Common myeloid progenitor, CD34-positive (primary cell): Measurements from ENCODE around the gene ANKIB1.

ENCODE experiments used
- CTCF ChIA-PET: fragments of 350-600 bp; sonication (Branson Sonifier 250); formaldehyde crosslinking; loops from one replicate; lab custom pipeline; 2021; ENCODE audit warnings: antibody characterized with exemption; lab: Charles Lee
- POLR2A ChIA-PET: fragments of 350-600 bp; sonication (Branson Sonifier 250); formaldehyde crosslinking; loops from one replicate; lab custom pipeline; 2021; ENCODE audit warnings: antibody characterized with exemption; lab: Charles Lee
- DNase-seq, 3 donors: peaks; one replicate each; pipeline versions ENCODE4 v3.0.0 to v3.0.0-alpha.2; 2013
- H3K27ac ChIP-seq, 2 experiments: 1 replicate in 1 of 2; 2 replicates in 1 of 2; pipeline ENCODE4 v1.7.0; 2013; ENCODE audit warnings: inconsistent platforms in 2 of 2, low read length in 2 of 2, mild to moderate bottlenecking in 2 of 2, low read depth in 1 of 2, moderate library complexity in 1 of 2; ENCODE audit not compliant: severe bottlenecking in 2 of 2, insufficient read depth in 1 of 2, poor library complexity in 1 of 2
- H3K27me3 ChIP-seq, 5 experiments: replicated peaks in 2 of 5; 1 replicate in 3 of 5; 2 replicates in 2 of 5; pipeline versions ENCODE4 v1.6.1 to v1.7.0; 2013; ENCODE audit warnings: low read length in 4 of 5, mild to moderate bottlenecking in 2 of 5, moderate library complexity in 2 of 5, inconsistent platforms in 1 of 5; ENCODE audit not compliant: insufficient read depth in 5 of 5, control insufficient read depth in 4 of 5
- H3K36me3 ChIP-seq, 4 experiments: 1 replicate in 2 of 4; 2 replicates in 2 of 4; pipeline versions ENCODE4 v1.6.1 to v1.7.0; 2013; ENCODE audit warnings: low read length in 3 of 4, control low read depth in 1 of 4, mild to moderate bottlenecking in 1 of 4; ENCODE audit not compliant: control insufficient read depth in 4 of 4, insufficient read depth in 4 of 4
- H3K4me1 ChIP-seq, 4 experiments: 1 replicate in 3 of 4; 2 replicates in 1 of 4; pipeline versions ENCODE4 v1.6.1 to v1.7.1; 2013; ENCODE audit warnings: low read length in 3 of 4, mild to moderate bottlenecking in 3 of 4, control low read depth in 1 of 4, inconsistent platforms in 1 of 4, moderate library complexity in 1 of 4; ENCODE audit not compliant: control insufficient read depth in 4 of 4, insufficient read depth in 4 of 4; ENCODE audit errors: control extremely low read depth in 1 of 4
- H3K4me3 ChIP-seq, 7 experiments: 1 replicate in 4 of 7; 2 replicates in 3 of 7; pipeline versions ENCODE4 v1.5.1 to v1.7.0; 2013; ENCODE audit warnings: mild to moderate bottlenecking in 7 of 7, low read length in 6 of 7, moderate library complexity in 6 of 7, inconsistent platforms in 2 of 7, low read depth in 2 of 7, control low read depth in 1 of 7; ENCODE audit not compliant: insufficient read depth in 4 of 7, control insufficient read depth in 1 of 7; ENCODE audit errors: extremely low read depth in 1 of 7
- H3K9me3 ChIP-seq, 5 experiments: 1 replicate in 4 of 5; 2 replicates in 1 of 5; pipeline versions ENCODE4 v1.6.1 to v1.7.1; 2013; ENCODE audit warnings: low read length in 4 of 5, mild to moderate bottlenecking in 2 of 5, inconsistent platforms in 1 of 5, low read depth in 1 of 5, moderate library complexity in 1 of 5; ENCODE audit not compliant: control insufficient read depth in 4 of 5, insufficient read depth in 2 of 5; ENCODE audit errors: control extremely low read depth in 1 of 5
- whole genome bisulfite sequencing: methylation state at CpG from one replicate; pipeline ENCODE4 v1.1.5; 2013; ENCODE audit not compliant: insufficient coverage; 5-methylcytosine and 5-hydroxymethylcytosine counted together

Gene ANKIB1

GRCh38 chr7:92368741-92369140 is 123.0 kb downstream of the ANKIB1 start:
- POLR2A ChIA-PET: no interaction called here
- no peaks in the 10 kb centered on the region for H3K9me3 ChIP-seq
- no peak overlapping the region for H3K27ac ChIP-seq

DNA sequence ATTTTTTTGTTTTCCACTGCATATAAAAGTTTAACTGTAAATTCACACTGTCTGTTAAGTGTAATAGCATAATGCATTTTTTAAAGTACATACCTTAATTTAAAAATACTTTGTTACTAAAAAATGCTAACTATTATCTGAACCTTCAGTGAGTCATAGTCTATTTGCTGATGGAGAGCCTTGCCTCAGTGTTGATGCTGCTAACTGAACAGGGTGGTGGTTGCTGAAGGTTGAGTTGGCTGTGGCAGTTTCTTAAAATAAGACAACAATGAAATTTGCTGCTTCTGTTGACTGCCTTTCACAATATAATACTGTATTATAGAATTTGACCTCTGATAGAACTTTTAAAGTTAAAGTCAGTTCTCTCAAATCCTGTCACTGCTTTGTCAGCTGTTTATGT is 129.2 kb downstream of the ANKIB1 start:
- Histone ChIP-seq H3K4me3 (no peak overlapping the region), H3K9me3 (peaks cover 0 to 7% (median 3%) of the 10 kb centered on the region in 5 experiments), H3K36me3 (peaks cover 10 to 42% (median 13%) of the 10 kb centered on the region in 4 experiments), H3K27me3 (no peaks in the 10 kb centered on the region), H3K27ac (no peak overlapping the region), H3K4me1 (no peaks in the 10 kb centered on the region)
- no peak for DNase-seq
- CTCF ChIA-PET: interaction anchor here (0.5 kb wide), 1 partner anchor 610 kb away, joined by 3 read pairs; no protein-coding TSS in a partner anchor
- POLR2A ChIA-PET: no interaction called here

More at GRCh38 chr7:92368741-92369140, 123.0 kb downstream of the ANKIB1 start:
- CTCF ChIA-PET: interaction anchor here (0.6 kb wide), 1 partner anchor 252 kb away, joined by 3 read pairs; no protein-coding TSS in a partner anchor
- DNase-seq: no peak
- peaks cover 7 to 26% (median 14%) of the 10 kb centered on the region in 4 experiments for H3K36me3 ChIP-seq
- H3K4me3 ChIP-seq: no peak overlapping the region
- no peaks in the 10 kb centered on the region for H3K27me3 ChIP-seq
- H3K4me1 ChIP-seq: no peaks in the 10 kb centered on the region
- WGBS: 100% methylated on average over 1 of the region's 1 CpG

DNA sequence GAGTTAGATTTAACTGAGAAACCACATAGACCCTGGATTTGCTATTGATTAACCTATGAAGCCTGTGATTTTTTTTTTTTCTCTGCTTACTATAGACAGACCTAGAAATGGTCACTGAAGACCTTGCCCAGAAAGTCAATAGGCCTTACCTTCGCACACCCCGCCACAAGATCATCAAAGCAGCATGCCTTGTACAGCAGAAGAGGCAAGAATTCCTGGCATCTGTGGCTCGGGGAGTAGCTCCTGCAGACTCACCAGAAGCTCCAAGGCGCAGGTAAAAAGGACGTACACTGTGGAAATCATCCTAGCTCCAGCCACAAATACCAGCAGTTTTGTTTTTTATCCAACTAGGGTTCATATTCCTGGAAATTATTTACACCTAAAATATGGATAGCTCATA is 145.3 kb downstream of the ANKIB1 start:
- WGBS: 100% methylated on average over 2 of the region's 5 CpGs
- ChIA-PET CTCF (no interaction called here), POLR2A (no interaction called here)
- H3K36me3 ChIP-seq: peaks cover 0 to 22% (median 18%) of the 10 kb centered on the region in 4 experiments
- no peaks in the 10 kb centered on the region for H3K9me3 ChIP-seq
- H3K4me3 ChIP-seq: no peak overlapping the region
- no peaks in the 10 kb centered on the region for H3K27me3 ChIP-seq
- no peak for DNase-seq
- H3K27ac ChIP-seq: no peak overlapping the region
- no peaks in the 10 kb centered on the region for H3K4me1 ChIP-seq

GRCh38 chr7:92397542-92397941 is 151.8 kb downstream of the ANKIB1 start:
- H3K36me3 ChIP-seq: peaks cover 10 to 38% (median 20%) of the 10 kb centered on the region in 4 experiments
- H3K9me3 ChIP-seq: no peaks in the 10 kb centered on the region
- no peaks in the 10 kb centered on the region for H3K4me1 ChIP-seq
- H3K4me3 ChIP-seq: no peak overlapping the region
- no peak overlapping the region for H3K27ac ChIP-seq
- ChIA-PET CTCF (no interaction called here), POLR2A (no interaction called here)
- 97% methylated on average over 5 of the region's 6 CpGs for WGBS
- H3K27me3 ChIP-seq: no peaks in the 10 kb centered on the region
- DNase-seq: no peak

DNA sequence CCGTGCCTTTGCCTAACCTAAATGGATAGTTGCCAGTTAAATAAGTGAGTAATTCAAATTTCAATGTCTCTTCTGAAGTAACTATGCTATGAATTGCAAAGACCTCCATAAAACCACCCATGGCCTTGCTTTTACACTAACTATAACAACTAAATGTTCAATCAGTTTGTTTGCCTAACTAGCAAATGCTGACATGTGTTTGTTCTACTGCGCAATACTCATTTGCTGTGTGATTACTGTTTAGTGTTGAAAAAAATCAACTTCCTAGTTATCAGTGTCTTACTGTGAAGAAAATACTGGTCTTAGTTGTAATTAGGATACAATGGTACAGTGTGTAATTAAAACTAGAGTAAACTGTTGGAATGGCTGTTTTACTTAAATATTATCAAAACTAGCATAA is 154.2 kb downstream of the ANKIB1 start:
- POLR2A ChIA-PET: no interaction called here
- WGBS: no CpG with 5 or more reads among the region's 2 CpGs

GRCh38 chr7:92402920-92403759 is 157.4 kb downstream of the ANKIB1 start:
- no peak for DNase-seq
- Histone ChIP-seq H3K4me3 (no peak overlapping the region), H3K27ac (no peak overlapping the region), H3K27me3 (peaks cover 0 to 5% (median 0%) of the 10 kb centered on the region in 5 experiments), H3K4me1 (peaks cover 6 to 18% (median 10%) of the 10 kb centered on the region in 4 experiments), H3K9me3 (no peaks in the 10 kb centered on the region), H3K36me3 (peaks cover 2 to 23% (median 14%) of the 10 kb centered on the region in 4 experiments)
- ChIA-PET POLR2A (no interaction called here), CTCF (interaction anchor here (1.4 kb wide), 1 partner anchor 26 kb away, joined by 3 read pairs; no protein-coding TSS in a partner anchor)
- WGBS: 93% methylated on average over 4 of the region's 4 CpGs

More for the DNA sequence above, 154.2 kb downstream of the ANKIB1 start:
- Histone ChIP-seq H3K36me3 (peaks cover 8 to 38% (median 20%) of the 10 kb centered on the region in 4 experiments), H3K4me1 (peaks cover 6 to 18% (median 10%) of the 10 kb centered on the region in 4 experiments), H3K27me3 (no peaks in the 10 kb centered on the region), H3K9me3 (no peaks in the 10 kb centered on the region), H3K27ac (no peak overlapping the region), H3K4me3 (no peak overlapping the region)
- CTCF ChIA-PET: no interaction called here
- DNase-seq: no peak

- H3K4me3 ChIP-seq: no peak overlapping the region
- WGBS: 91% methylated on average over 6 of the region's 6 CpGs
- POLR2A ChIA-PET: no interaction called here
These were observed 157.9 kb downstream of the ANKIB1 start for GRCh38 chr7:92403760-92404074.

More at GRCh38 chr7:92403760-92404074, 157.9 kb downstream of the ANKIB1 start:
- Histone ChIP-seq H3K36me3 (peaks cover 2 to 17% (median 8%) of the 10 kb centered on the region in 4 experiments), H3K27me3 (peaks cover 0 to 8% (median 0%) of the 10 kb centered on the region in 5 experiments), H3K9me3 (no peaks in the 10 kb centered on the region), H3K27ac (no peak overlapping the region), H3K4me1 (peaks cover 6 to 18% (median 10%) of the 10 kb centered on the region in 4 experiments)
- CTCF ChIA-PET: interaction anchor here (1.0 kb wide), 1 partner anchor 43 kb away, joined by 5 read pairs; the partner anchor contains the start of gene GATAD1
- DNase-seq: no peak
